HUDEP-2 (cell line): ENCODE results near the gene TRIM47.

ENCODE experiments used
- DNase-seq, 76 experiments: peaks; one replicate each; lab custom pipeline; 2025; ENCODE audit not compliant: unreplicated experiment in 76 of 76; lab: John Stamatoyannopoulos, UW

TRIM47 gene, protein sequence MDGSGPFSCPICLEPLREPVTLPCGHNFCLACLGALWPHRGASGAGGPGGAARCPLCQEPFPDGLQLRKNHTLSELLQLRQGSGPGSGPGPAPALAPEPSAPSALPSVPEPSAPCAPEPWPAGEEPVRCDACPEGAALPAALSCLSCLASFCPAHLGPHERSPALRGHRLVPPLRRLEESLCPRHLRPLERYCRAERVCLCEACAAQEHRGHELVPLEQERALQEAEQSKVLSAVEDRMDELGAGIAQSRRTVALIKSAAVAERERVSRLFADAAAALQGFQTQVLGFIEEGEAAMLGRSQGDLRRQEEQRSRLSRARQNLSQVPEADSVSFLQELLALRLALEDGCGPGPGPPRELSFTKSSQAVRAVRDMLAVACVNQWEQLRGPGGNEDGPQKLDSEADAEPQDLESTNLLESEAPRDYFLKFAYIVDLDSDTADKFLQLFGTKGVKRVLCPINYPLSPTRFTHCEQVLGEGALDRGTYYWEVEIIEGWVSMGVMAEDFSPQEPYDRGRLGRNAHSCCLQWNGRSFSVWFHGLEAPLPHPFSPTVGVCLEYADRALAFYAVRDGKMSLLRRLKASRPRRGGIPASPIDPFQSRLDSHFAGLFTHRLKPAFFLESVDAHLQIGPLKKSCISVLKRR

DNA sequence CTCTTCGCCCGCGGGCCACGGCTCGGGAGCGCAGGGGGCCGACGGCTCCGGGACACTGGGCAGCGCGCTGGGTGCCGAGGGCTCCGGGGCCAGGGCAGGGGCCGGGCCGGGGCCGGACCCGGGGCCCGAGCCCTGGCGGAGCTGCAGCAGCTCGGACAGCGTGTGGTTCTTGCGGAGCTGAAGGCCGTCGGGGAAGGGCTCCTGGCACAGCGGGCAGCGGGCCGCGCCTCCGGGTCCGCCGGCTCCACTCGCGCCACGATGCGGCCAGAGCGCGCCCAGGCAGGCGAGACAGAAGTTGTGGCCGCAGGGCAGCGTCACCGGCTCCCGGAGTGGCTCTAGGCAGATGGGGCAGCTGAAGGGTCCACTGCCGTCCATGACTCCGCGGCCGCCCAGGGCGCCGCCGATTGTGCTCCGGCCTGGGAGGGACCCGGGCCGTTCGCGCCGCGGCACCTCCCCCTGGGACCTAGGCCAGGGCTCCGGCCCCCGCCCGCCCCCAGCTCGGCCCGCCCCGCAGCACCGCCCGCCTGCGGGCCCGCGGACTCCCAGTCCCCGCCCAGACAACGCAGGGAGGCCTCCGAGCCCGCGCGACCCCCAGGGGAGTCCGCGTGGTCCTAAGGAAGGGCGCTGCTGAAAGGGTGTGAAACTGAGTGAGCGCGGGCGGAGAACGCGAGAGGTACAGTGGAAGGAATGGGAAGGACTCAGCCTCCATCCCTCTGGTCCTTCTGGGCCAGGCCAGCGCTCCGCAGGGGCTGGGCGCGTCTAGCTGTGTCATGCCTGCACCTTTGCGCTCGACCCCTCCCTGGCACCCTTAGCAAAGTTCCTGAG is at the start of gene TRIM47:
TRIM47 (minus strand) TSS at position 408 of the 825 bp plus-strand sequence; CDS start at position 375, 33 bp downstream.
- peak in 9 of 76 experiments; percentile 22 to 46 (median 33) for DNase-seq

DNA sequence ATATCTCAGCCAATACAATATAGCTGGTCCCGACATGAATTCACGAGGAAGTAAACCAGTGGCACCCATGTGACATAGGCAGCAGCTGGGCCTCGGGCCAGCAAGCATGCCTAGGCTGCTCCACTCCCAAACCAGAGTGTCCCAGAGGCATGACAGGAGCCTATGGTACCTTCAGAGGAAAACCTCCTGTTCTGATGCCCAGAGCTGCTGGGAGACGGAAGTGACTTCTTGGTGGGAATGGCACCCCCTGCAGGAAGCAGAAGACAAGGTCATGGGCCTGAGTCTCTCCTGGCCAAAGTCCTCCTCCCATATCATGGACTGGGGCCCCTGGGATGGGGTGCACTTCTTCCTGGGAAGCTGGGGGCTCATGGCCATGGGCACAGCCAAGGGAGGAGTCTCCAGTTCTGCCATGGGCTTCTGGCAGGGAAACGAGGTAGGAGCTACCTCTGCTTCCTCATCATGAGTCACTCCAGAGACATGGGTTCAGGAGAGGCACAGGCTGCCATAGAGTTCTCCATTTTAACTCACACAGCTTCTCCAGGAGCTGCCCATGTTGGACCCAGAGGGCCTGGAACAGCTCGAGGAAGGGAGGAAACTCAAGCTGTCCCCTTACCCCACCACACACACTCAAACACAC is 49.0 kb upstream of the TRIM47 start:
- DNase-seq = peak in 33 of 76 experiments; percentile 1 to 51 (median 20)

DNA sequence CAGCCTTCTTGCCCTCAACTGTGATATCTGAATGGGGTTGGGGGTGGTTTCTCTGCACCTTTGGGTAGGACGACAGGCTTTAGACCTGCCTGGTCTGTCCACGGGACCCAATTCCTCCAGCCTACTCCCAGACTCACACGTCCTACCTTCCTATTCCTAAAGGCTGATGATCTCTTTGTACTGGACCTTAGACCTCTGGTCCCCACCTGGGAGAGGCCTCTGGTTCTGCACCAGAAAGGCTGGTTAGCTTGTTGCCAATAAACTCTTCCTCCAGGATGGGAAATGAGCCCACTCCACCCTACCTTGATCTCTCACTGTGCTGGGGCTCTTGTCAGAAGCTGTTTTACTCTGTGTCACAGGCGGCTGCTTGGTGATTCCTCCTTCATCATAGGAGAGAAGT is 48.1 kb upstream of the TRIM47 start:
- DNase-seq = no peak

DNA sequence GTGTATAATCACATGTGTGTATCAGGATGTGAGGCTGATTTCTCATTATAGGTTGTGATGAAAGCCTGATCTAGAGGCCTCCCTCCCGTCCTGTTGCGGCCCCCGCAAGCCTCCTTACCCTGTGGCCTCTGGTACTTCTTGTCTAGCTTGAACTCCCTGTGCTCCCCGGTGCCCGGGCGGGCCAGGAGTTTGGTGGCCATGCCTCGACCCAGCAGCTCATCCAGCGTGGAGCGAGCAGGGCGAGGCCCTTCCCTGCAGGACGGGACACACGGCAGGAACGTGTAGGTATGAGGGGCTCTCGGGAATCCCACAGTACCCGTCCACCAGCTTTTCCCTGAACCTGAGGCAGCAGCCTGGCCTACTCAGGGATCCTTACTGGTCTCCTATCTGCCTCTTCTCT is 47.5 kb upstream of the TRIM47 start:
- DNase-seq = no peak

DNA sequence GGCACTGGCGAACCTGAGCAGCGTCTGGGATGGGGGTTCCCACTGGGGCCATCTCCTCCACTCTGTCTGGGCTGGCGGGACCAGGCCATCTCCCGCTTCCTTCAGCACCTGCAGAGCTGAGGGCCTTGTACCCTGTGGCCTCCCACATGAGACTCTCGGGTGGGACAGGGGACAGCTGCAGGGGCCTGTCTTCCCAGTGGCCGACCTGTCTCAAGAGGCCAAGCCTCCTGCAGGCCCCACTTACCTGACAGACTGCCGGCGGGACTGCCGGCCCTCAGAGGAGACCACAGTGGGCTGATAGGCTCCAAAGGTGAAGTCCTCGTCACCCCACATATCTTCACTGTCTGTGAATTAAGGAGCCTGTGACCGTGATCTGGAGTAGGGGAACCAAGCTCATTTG is 46.7 kb upstream of the TRIM47 start:
- no peak for DNase-seq

DNA sequence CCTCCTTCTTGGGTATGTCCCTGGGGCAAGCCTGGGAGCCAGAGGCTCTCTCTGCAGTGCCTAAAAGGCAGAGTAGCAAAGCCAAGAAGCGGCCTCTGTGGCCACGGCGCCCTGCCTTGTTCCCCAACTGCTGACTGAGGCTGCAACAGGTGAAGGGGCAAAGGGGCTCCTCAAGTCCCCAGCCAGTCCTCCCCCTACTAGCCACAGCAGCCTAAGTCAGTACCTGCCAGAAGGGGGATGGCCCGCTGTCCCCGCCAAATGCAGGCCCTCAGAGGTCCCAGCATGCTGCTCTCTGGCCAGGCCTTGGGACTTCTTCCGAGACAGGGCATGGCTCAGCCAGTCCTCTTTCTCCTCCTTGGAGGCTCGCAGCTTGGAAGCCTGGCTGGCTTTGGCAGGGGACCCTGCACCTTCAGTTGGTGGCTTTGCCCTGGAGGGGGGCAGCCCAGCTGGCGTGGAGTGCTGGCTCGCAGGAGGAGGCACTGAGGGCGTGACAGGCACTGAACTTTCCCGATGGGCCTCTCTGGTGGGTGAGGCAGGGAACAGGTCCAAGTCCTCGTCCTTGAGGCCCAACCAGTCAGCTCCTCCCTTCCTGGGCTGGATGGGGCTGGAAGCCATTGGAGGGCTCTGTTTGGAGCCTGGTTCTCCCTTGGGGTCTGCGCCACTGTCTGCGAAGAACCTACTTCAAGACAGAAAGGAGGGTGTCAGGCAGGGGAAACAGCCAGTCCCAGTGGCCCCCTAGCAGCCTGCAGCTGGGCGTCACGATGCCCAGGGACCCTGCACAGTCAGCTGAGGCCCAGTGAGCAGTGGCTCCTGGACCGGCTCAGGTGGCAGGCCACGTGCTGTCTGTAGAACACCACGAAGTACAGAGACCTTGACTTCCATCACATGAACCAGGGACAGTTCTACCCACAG is 44.8 kb upstream of the TRIM47 start:
- peak in 1 of 76 experiments; percentile 12 for DNase-seq

DNA sequence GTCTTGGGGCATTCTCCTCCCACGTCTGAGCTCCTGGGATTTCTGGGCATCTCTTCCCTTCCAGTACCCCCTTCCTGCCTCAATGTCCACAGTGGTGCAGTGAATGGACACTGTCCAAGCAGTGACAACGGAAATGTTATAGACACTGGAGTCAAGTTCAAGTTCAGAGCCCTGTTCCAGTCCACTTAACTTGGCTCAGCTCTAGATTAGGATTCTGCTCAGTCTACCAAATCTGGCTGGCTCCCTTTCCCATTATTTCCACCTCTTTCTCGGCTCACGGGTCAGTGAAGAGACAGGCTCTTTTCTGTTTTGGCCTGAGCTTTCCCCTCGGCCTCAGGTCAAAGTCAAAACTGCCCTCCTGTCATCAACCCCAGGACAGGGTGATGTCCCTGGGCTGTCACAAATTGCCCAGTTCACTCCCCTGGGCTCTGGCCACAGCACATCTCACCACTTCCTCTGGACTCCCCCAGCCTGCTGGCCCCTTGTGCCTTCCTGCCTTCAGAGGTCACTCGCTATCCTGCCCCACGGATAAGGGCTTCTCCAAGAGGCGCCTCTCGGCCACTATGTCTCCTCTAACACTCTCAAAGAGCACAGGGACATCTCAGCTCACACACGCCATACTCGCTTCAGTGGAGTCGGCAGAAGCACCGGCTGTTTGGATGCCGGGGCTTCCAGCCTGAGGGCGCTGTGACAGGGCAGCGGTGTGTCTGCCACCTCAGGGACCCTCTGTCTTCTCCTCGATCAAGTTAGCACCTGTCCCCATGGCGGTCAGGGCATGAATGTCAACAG is 44.0 kb upstream of the TRIM47 start:
- no peak for DNase-seq

DNA sequence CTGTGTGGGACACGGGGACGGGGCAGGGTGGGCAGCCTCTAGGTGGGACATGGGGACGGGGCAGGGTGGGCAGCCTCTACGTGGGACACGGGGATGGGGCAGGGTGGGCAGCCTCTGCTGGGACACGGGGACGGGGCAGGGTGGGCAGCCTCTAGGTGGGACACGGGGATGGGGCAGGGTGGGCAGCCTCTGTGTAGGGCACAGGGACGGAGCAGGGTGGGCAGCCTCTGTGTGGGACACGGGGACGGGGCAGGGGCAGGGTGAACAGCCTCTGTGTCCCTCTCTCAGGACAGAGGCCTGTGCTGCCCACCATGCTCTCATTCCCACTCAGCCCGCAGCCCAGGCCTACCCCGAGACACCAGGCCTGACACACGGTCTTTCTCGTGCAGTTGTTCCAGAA is 43.2 kb upstream of the TRIM47 start:
- no peak for DNase-seq

DNA sequence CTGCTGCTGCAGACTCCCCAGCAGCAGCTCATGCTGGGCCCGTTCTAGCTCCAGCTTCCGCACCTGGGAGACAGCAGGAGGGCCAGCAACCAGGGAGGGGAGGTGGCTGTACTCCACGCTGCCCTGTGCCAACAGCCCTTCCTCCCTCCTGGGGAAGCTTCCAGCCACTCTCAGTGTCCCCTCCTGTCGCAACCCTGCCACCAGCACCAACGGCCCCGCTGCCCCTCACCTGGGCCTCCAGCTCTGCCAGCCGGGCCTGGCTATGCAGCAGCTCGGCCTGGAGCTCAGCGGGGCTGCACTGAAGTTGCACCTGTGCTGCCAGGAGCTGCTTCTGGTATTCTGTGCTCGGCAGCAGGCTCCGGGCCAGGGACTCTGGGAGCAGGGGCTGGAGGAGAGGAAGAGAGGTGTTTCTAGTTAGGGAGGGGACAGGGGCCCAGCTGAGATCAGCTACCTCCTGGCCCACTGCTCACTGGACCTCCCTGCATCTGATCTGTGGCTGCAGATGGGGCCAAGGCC is 41.7 kb upstream of the TRIM47 start:
- no peak for DNase-seq

DNA sequence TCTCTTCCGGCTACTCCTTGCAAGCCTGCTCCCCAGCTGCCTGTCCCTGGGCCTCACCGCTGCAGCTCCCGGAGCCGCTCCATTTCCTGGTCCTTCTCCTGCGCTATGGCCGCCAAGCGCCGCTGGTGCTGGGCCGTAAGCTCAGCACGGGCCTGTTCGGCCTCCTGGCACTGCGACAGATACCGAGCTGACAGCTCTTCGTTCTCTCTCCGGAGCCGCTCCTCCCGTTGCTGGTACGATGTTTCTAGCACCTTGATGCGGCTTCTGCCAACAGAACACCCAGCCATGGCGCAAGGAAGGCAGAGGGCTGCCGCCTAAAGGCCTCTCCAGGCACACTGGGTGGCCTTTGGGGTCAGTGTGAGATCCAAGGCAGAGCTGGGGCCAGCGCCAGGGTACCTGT is 41.2 kb upstream of the TRIM47 start:
- no peak for DNase-seq

DNA sequence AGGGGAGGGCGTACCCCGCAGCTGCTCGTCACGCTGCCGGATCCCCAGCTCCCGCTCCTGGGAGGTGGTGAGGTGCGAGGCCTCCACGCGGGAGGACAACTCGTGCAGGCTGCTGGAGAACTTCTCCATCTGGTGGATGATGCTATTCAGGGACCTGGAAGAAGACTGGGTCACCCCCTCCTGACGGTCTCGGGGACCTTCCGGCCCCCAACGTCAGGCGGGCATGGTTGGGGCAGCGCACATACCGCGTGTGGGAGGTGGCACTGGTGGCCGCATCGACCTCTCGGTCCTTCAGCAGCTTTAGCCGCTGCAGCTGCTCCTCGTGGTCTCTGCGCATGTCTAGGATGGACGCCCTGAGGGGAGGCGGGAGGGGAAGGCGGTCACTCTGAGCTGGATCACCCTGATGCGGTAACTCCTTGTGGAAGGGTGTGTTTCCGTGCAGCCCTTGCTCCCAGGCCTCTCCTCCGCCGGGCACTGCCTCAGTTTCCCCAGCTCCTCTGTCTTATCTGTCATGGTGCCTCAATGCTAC is 39.6 kb upstream of the TRIM47 start:
- DNase-seq = no peak

DNA sequence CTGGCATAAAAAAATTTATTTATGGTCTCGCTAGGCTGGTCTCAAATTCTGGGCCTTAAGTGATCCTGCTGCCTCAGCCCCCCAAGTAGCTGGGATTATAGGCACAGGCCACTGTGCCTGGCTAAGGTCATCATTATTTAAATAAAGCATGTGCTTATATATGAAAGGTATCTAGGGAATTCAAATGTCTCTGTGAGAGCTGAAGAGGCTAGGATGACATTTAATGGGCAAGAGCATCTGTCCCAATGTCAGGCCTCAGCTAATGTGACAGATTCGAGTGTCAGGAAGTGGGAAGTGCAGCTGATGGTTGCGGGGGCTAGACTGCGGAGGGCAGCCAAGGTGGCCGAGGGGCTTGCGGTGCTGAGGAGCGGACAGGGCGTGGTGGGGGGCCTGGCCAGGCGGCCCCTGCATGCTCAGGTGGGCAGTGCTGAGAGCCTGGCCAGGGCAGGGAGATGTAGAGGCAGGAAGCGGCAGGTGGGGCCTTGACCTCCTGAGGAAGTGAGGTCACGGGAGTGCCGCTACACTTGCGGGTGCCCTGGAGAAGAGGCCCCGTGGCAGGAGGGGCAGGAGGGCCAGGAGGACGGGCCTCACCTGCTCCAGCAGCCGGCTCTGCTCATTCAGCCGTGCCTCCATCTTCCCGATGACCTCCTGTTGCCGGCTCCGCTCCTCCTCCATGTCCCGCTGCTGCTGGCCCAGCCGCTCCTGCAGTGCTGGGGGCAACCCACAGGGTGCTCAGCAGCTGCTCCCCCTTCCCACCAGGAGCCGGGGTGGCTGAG is 38.9 kb upstream of the TRIM47 start:
- no peak for DNase-seq

DNA sequence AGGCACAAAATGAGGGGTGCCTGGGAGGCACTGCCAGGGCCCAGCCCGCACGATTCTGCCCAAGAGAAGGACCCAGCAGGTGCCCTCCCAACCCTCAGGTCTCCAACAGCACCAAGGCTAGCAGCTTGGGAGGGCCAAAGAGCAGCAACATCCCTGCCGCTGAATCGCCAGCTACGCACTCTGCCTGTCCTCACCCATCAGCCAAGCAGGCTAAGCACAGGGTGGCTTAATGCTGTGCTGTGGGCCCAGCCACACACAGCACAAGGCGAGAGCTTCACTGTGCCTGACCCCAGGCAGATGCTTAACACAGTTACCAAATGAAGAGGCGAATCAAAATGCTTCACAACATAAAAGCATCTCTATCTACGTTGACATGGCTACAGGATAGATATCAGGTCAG is 36.9 kb upstream of the TRIM47 start:
- DNase-seq = no peak

DNA sequence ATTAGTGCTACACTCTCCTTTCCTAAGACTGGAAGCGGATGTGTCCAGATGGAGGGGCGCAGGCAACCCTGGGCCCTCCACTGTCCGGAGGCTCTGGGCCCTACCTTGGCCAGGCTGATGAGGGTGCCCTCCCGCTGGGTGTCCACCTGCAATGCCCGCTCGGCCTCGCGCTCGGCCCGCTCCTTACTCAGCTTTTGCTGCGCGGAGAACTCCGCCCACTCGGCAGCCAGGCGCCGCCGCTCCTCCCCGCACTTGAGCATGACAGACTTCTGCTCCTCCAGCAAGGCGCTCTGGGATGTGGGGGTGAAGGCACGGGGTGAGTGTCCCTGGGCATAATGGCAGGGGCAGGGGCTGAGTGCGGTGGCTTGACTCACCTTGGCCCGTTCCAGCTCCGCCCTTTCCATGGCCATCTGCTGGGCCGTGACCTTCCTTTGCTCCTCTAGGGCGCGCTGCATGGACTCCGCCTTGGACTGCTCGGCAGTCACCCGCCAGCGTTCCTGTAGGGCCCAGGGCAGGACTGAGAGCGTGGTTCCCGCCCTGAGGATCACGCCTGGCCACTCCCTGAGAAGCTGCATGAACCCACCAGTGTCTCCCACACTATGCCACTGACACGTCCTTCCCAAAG is 36.4 kb upstream of the TRIM47 start:
- DNase-seq = no peak

DNA sequence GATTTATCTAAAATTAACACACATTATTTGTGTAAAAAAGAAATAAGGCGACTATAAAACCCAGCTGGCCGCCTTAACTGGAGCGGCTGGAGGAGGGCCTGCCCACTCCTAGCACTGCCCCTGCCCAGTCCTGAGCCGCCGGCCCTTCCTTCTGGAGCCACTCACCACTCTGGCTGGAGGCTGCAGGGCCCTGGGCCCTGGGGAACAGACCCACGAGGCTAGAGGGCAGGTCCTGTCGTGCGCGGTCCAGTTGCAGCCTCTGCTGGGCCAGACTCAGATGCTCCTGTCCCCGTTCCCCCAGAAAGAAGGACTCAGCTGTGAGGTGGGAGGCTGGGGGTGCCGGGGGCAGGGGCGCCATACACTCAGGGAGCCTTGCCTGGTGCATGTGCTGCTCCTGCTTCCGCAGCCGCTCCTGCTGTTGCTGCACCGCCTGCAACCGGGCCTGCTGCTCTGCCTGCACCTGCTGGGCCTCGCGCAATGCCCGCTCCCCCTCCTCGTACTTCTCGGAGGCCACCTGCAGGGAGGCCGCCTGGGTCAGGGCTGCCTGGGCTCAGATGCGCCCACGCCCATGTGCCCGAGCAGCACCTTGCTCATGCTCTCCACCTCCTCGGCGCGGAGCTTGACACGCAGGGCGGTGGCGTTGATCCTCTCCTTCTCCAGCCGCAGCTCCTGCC is 35.3 kb upstream of the TRIM47 start:
- no peak for DNase-seq

DNA sequence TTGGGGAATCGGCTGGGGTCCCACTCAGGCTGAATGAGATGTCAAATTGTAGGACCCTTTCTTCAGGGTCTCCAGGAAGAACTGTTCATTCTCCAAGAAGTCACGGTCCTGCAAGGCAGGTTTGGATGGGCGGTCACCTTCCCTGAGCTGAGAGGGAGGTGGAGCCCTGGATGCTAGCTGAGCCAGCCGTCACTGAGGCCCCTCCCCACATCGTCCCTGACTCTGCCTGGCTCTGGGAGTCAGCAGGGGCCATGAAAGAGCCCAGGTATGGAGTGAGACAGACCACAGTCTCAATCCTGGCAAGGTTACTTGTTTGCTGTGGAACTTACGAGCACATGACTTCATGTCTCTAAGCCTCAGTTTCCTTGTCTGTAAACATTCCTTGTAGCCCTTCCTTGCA is 32.3 kb upstream of the TRIM47 start:
- DNase-seq = no peak

DNA sequence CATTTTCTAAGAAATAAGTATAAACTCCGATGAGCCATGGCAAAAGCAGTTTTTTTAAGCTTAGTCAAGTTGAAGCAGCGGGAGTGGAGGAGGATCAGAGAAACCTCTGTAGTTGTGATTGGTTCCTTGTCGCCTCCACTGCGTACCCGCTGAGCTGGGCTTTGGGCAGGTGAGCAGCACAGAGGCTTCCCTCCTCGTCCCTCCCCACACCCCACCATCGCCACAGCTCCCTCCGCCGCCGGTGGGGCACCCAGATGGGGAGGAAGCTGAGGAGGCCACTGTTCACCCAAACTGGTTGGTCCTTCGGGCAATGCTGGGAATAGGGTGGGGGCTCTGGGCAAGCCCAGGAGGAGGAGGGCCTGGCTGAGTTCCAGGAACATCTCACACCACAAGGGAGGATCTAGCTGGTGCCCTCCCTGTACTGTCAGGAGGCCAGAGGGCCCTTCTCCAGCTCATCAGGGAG is 31.5 kb upstream of the TRIM47 start:
- peak in 68 of 76 experiments; percentile 13 to 83 (median 56) for DNase-seq
